Smooth muscle cell (in vitro differentiated cells): ENCODE measurements around the gene FOXA3. TPM values are rescaled to one million over a fixed set of nuclear protein-coding genes. Genes with fewer than 3 reads are reported as not detected.
"Not testable (repeated sequence)": the region's sequence is repeated elsewhere in the genome, so short reads cannot be mapped to it uniquely, and the experiment has no call there.

Experiments used
- DNase-seq: peaks from one replicate; lab custom pipeline; 2025; ENCODE audit not compliant: unreplicated experiment; lab: John Stamatoyannopoulos, UW
- H2AFZ ChIP-seq: fragments of 200-600 bp; sonication (generic); 2 replicates; pipeline ENCODE4 v1.6.0; 2016; ENCODE audit warnings: antibody characterized with exemption, low read depth, mild to moderate bottlenecking
- H3F3A ChIP-seq: fragments of 200-600 bp; sonication (generic); 2 replicates; pipeline ENCODE4 v1.6.0; 2017; ENCODE audit warnings: antibody characterized with exemption, low read depth
- H3K27ac ChIP-seq: fragments of 200-600 bp; sonication (generic); 2 replicates; pipeline ENCODE4 v1.5.1; 2016; ENCODE audit warnings: low read depth, mild to moderate bottlenecking
- H3K27me3 ChIP-seq: fragments of 200-600 bp; sonication (generic); 2 replicates; pipeline ENCODE4 v1.6.1; 2016; ENCODE audit warnings: low read depth, mild to moderate bottlenecking
- H3K36me3 ChIP-seq: fragments of 200-600 bp; sonication (generic); 2 replicates; pipeline ENCODE4 v1.5.1; 2016; ENCODE audit warnings: low read depth
- H3K4me1 ChIP-seq: fragments of 200-600 bp; sonication (generic); 2 replicates; pipeline ENCODE4 v1.5.1; 2016; ENCODE audit warnings: low read depth
- H3K4me2 ChIP-seq: fragments of 200-600 bp; sonication (generic); 2 replicates; pipeline ENCODE4 v1.6.0; 2016; ENCODE audit warnings: mild to moderate bottlenecking
- H3K4me3 ChIP-seq: fragments of 200-600 bp; sonication (generic); 2 replicates; pipeline ENCODE4 v1.5.1; 2016; ENCODE audit warnings: mild to moderate bottlenecking
- H3K79me2 ChIP-seq: fragments of 200-600 bp; sonication (generic); 2 replicates; pipeline ENCODE4 v1.6.0; 2016; ENCODE audit warnings: low read depth, mild to moderate bottlenecking
- H3K9ac ChIP-seq: fragments of 200-600 bp; sonication (generic); 2 replicates; pipeline ENCODE4 v1.6.0; 2016; ENCODE audit warnings: low read depth
- H3K9me3 ChIP-seq: fragments of 200-600 bp; sonication (generic); replicated peaks from 2 replicates; pipeline ENCODE4 v1.5.1; 2016; ENCODE audit warnings: low read depth
- H4K20me1 ChIP-seq: fragments of 200-600 bp; sonication (generic); 2 replicates; pipeline ENCODE4 v1.6.0; 2016; ENCODE audit warnings: low read depth
- WGBS: methylation state at CpG from one replicate; pipeline ENCODE4 v1.1.7; 2016; ENCODE audit warnings: low lambda C conversion rate; 5-methylcytosine and 5-hydroxymethylcytosine counted together
- polyA plus RNA-seq: library from polyadenylated mRNA; unstranded; fragments of >200 nt; fragmentation: Nextera tagmentation; extraction: Ambion mirVana; gene quantifications from 2 replicates; pipeline ENCODE4 v1.2.1, GENCODE V29; 2016
- total RNA-seq: library from RNA; depleted of rRNA; stranded (reverse); fragments of >200 nt; gene quantifications from 2 replicates; pipeline ENCODE4 v1.2.3, GENCODE V29; 2014
- TF ChIP-seq, protein P1 (sequence below): fragments of 200-600 bp; sonication (generic); IDR thresholded peaks from 2 replicates; pipeline ENCODE4 v1.5.1; 2017; ENCODE audit warnings: borderline replicate concordance, mild to moderate bottlenecking, antibody characterized with exemption; ENCODE audit not compliant: insufficient read depth, poor library complexity, severe bottlenecking

FOXA3 gene
- total and polyA plus RNA-seq, 2 experiments from 2014 or later, result 0.50 to 0.76 TPM

GRCh38 chr19:45895519-45895972, 31.4 kb downstream of the FOXA3 start:
- peaks cover 10% of the 10 kb centered on the region for H4K20me1 ChIP-seq

GRCh38 chr19:45895983-45896599, 32.0 kb downstream of the FOXA3 start:
- not testable (repeated sequence) for H3K4me1 ChIP-seq, H3K9ac ChIP-seq, DNase-seq, H3K79me2 ChIP-seq, H2AFZ ChIP-seq, H3K27me3 ChIP-seq, H3F3A ChIP-seq, H3K9me3 ChIP-seq, H3K4me2 ChIP-seq, H3K4me3 ChIP-seq, H3K36me3 ChIP-seq, H3K27ac ChIP-seq
- H4K20me1 ChIP-seq, result peaks cover 15% of the 10 kb centered on the region
- 96% methylated on average over 12 of the region's 12 CpGs for WGBS

More at GRCh38 chr19:45895519-45895972, 31.4 kb downstream of the FOXA3 start:
- H3K9me3 ChIP-seq, result no peaks in the 10 kb centered on the region
- H3K9ac ChIP-seq, result no peak overlapping the region
- H3K79me2 ChIP-seq, result peaks cover 9% of the 10 kb centered on the region
- TF ChIP-seq, protein P1, sequence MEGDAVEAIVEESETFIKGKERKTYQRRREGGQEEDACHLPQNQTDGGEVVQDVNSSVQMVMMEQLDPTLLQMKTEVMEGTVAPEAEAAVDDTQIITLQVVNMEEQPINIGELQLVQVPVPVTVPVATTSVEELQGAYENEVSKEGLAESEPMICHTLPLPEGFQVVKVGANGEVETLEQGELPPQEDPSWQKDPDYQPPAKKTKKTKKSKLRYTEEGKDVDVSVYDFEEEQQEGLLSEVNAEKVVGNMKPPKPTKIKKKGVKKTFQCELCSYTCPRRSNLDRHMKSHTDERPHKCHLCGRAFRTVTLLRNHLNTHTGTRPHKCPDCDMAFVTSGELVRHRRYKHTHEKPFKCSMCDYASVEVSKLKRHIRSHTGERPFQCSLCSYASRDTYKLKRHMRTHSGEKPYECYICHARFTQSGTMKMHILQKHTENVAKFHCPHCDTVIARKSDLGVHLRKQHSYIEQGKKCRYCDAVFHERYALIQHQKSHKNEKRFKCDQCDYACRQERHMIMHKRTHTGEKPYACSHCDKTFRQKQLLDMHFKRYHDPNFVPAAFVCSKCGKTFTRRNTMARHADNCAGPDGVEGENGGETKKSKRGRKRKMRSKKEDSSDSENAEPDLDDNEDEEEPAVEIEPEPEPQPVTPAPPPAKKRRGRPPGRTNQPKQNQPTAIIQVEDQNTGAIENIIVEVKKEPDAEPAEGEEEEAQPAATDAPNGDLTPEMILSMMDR, result no peak
- H3K27me3 ChIP-seq, result no peaks in the 10 kb centered on the region
- no peaks in the 10 kb centered on the region for H3K36me3 ChIP-seq
- WGBS, result 91% methylated on average over 9 of the region's 9 CpGs
- H2AFZ ChIP-seq, result no peak overlapping the region
- H3K4me1 ChIP-seq, result no peaks in the 10 kb centered on the region
- no peak overlapping the region for H3K4me3 ChIP-seq
- no peaks in the 10 kb centered on the region for H3F3A ChIP-seq
- H3K4me2 ChIP-seq, result no peak overlapping the region
- H3K27ac ChIP-seq, result no peak overlapping the region
- DNase-seq, result no peak

DNA sequence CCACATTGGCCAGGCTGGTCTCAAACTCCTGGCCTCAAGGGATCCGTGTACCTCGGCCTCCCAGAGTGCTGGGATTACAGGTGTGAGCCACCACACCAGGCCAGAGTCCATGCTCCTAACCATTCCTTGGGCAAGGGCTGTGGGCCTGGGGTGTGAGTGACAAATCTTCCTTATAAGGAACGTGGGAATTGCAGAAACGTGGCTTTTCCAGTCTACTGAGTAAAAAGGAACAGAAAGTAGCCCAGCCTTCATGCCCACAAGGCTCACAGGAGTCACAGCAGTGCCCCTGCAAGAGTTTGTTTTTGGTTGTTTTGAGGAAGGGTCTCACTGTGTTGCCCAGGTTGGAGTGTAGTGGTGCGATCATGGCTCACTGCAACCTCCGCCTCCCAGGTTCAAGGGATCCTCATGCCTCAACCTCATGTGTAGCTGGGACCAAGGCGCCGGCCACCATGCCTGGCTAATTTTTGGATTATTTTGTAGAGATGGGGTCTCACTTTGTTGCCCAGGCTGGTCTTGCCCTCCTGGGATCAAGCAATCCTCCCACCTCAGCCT, 33.2 kb downstream of the FOXA3 start:
- Histone ChIP-seq H3K79me2 (peaks cover 9% of the 10 kb centered on the region), H3K27me3 (no peaks in the 10 kb centered on the region), H3K4me2 (no peak overlapping the region), H3K36me3 (no peaks in the 10 kb centered on the region), H3K4me1 (peaks cover 6% of the 10 kb centered on the region), H2AFZ (no peak overlapping the region), H4K20me1 (peaks cover 19% of the 10 kb centered on the region), H3K27ac (no peak overlapping the region), H3K9ac (no peak overlapping the region), H3K4me3 (no peak overlapping the region), H3F3A (no peaks in the 10 kb centered on the region), H3K9me3 (no peaks in the 10 kb centered on the region)
- 95% methylated on average over 8 of the region's 8 CpGs for WGBS
- DNase-seq, result no peak
- TF ChIP-seq, protein P1, result no peak

DNA sequence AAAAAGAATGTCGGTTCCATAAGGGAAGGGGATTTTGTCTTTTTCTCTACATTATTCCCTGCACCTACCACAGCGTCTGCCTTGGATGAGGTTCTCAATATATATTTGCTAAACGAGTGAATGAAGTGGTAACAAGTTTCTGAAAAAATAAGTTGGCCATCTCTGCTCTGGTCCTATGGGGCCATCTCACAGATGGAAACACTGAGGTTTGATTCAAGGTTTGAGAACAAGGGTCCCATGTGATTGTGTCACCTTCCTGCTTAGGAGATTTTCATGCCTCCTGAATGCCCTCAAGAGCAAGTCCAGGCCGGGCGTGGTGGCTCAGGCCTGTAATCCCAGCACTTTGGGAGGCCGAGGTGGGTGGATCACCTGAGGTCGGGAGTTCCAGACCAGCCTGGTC, 35.1 kb downstream of the FOXA3 start:
- H2AFZ ChIP-seq, result no peak overlapping the region
- no peaks in the 10 kb centered on the region for H3K27me3 ChIP-seq
- peaks cover 6% of the 10 kb centered on the region for H3K4me1 ChIP-seq
- H3K9me3 ChIP-seq, result no peaks in the 10 kb centered on the region
- DNase-seq, result no peak
- TF ChIP-seq, protein P1, result no peak
- H3K4me3 ChIP-seq, result no peak overlapping the region
- H3K9ac ChIP-seq, result no peak overlapping the region
- H3K79me2 ChIP-seq, result peaks cover 9% of the 10 kb centered on the region
- H3K27ac ChIP-seq, result no peak overlapping the region
- H3K36me3 ChIP-seq, result no peaks in the 10 kb centered on the region
- peaks cover 19% of the 10 kb centered on the region for H4K20me1 ChIP-seq
- peaks cover 5% of the 10 kb centered on the region for H3F3A ChIP-seq
- WGBS, result 97% methylated on average over 7 of the region's 7 CpGs
- H3K4me2 ChIP-seq, result no peak overlapping the region
